ENCODE data around the gene C1orf105. TPM values are rescaled to one million over a fixed set of nuclear protein-coding genes. Genes with fewer than 3 reads are reported as not detected.

Gene C1orf105
- total RNA-seq, 1 donor from 2014 or later: not detected

GRCh38 chr1:172499636-172500141, 79.2 kb downstream of the C1orf105 start:
- H3K36me3 Mint-ChIP-seq: no peaks in the 10 kb centered on the region
- H3K27ac Mint-ChIP-seq: peak overlapping the region; percentile 89
- H3K4me1 Mint-ChIP-seq (ENCODE audit: unreplicated experiment): peaks cover 42% of the 10 kb centered on the region
- H3K27me3 Mint-ChIP-seq: no peaks in the 10 kb centered on the region
- no peak for DNase-seq (ENCODE audit: extremely low spot score, unreplicated experiment)
- TF ChIP-seq CTCF (conservative IDR thresholded peaks at IDR 0.05): no peak
- peak overlapping the region; percentile 48 for H3K4me3 Mint-ChIP-seq
- H3K9me3 Mint-ChIP-seq: no peaks in the 10 kb centered on the region

- no peaks in the 10 kb centered on the region for H3K9me3 Mint-ChIP-seq
- peak overlapping the region; percentile 89 for H3K27ac Mint-ChIP-seq
- DNase-seq (ENCODE audit: extremely low spot score, unreplicated experiment): no peak
- no peaks in the 10 kb centered on the region for H3K27me3 Mint-ChIP-seq
- H3K4me1 Mint-ChIP-seq (ENCODE audit: unreplicated experiment): peaks cover 42% of the 10 kb centered on the region
- TF ChIP-seq CTCF (conservative IDR thresholded peaks at IDR 0.05): no peak
- no peak overlapping the region for H3K4me3 Mint-ChIP-seq
- no peaks in the 10 kb centered on the region for H3K36me3 Mint-ChIP-seq
Measured at GRCh38 chr1:172500207-172500606, 79.7 kb downstream of the C1orf105 start.

- no peaks in the 10 kb centered on the region for H3K36me3 Mint-ChIP-seq
- no peaks in the 10 kb centered on the region for H3K9me3 Mint-ChIP-seq
- H3K27ac Mint-ChIP-seq: no peak overlapping the region
- DNase-seq (ENCODE audit: extremely low spot score, unreplicated experiment): no peak
- H3K27me3 Mint-ChIP-seq: no peaks in the 10 kb centered on the region
- TF ChIP-seq CTCF (conservative IDR thresholded peaks at IDR 0.05): no peak
- no peak overlapping the region for H3K4me3 Mint-ChIP-seq
- H3K4me1 Mint-ChIP-seq (ENCODE audit: unreplicated experiment): no peaks in the 10 kb centered on the region
Measured at GRCh38 chr1:172507741-172508140, 87.3 kb downstream of the C1orf105 start.

- Mint-ChIP-seq H3K27me3 (no peaks in the 10 kb centered on the region), H3K36me3 (no peaks in the 10 kb centered on the region), H3K27ac (no peak overlapping the region), H3K4me3 (no peak overlapping the region), H3K9me3 (peaks cover 4% of the 10 kb centered on the region), H3K4me1 (ENCODE audit: unreplicated experiment) (peaks cover 7% of the 10 kb centered on the region)
- no peak for TF ChIP-seq CTCF (conservative IDR thresholded peaks at IDR 0.05)
- DNase-seq (ENCODE audit: extremely low spot score, unreplicated experiment): no peak
Measured at GRCh38 chr1:172510479-172510878, 90.0 kb downstream of the C1orf105 start.

- Mint-ChIP-seq H3K36me3 (no peaks in the 10 kb centered on the region), H3K4me3 (no peak overlapping the region), H3K27ac (no peak overlapping the region), H3K4me1 (ENCODE audit: unreplicated experiment) (peaks cover 7% of the 10 kb centered on the region), H3K9me3 (peaks cover 4% of the 10 kb centered on the region), H3K27me3 (no peaks in the 10 kb centered on the region)
- TF ChIP-seq CTCF (conservative IDR thresholded peaks at IDR 0.05): no peak
- DNase-seq (ENCODE audit: extremely low spot score, unreplicated experiment): no peak
Measured at GRCh38 chr1:172512591-172512990, 92.1 kb downstream of the C1orf105 start.

GRCh38 chr1:172513479-172513878, 93.0 kb downstream of the C1orf105 start:
- H3K9me3 Mint-ChIP-seq: peaks cover 4% of the 10 kb centered on the region
- peak overlapping the region; percentile 68 for H3K27ac Mint-ChIP-seq
- no peak for DNase-seq (ENCODE audit: extremely low spot score, unreplicated experiment)
- TF ChIP-seq CTCF (conservative IDR thresholded peaks at IDR 0.05): no peak
- H3K27me3 Mint-ChIP-seq: no peaks in the 10 kb centered on the region
- peak overlapping the region; percentile 53 for H3K4me3 Mint-ChIP-seq
- H3K36me3 Mint-ChIP-seq: no peaks in the 10 kb centered on the region
- peaks cover 7% of the 10 kb centered on the region for H3K4me1 Mint-ChIP-seq (ENCODE audit: unreplicated experiment)
